Heart left ventricle (tissue), 13 donors: ENCODE measurements around the gene ADGRL3.

Source experiments
- POLR2A ChIP-seq, 2 donors: fragments of 450-650 bp; IDR thresholded peaks; one replicate each; pipeline ENCODE4 v1.6.1; 2017; ENCODE audit warnings: antibody characterized with exemption in 2 of 2, mild to moderate bottlenecking in 2 of 2, moderate library complexity in 2 of 2
- TF ChIP-seq, protein P1 (sequence below), 12 donors: fragments of 200-600 bp; sonication (generic) in 4 of 12; IDR thresholded peaks; one replicate each; pipeline versions ENCODE4 v1.5.0 to v1.8.0; 2018 to 2022; ENCODE audit warnings: antibody characterized with exemption in 12 of 12, mild to moderate bottlenecking in 5 of 12
- donor health status: ischemic (EF 13 %, LVEDD 7.1; RV severe dilation, severe dysfunction).
- donor health status: DM: no; HTN: yes; CAD: no.
- donor health status: DM: no; HTN: no; CAD: no.
- donor health status: ischemic (EF 25% LVEDD 6.9; RV normal size, moderate dysfunction).
- donor health status: ischemic (EF 25% LVEDD 5.7; RV mildly dilated, moderate dysfunction).
- donor health status: ischemic (EF 35%, LVEDD 5.7; RV mildly dilated, moderate dysfunction).
- donor health status: nonischemic (EF 11% LVEDD 7.7; RV severe dilation, severe dysfunction).
- donor health status: DM: yes; HTN: yes; CAD: no.
- donor health status: PGD.
- donor health status: ischemic (EF 29% LVEDD 5.4; RV normal size, mild dysfunction).
- donor health status: nonischemic (EF 23%, LVEDD 6.1; RV moderate dilation, normal function).

DNA sequence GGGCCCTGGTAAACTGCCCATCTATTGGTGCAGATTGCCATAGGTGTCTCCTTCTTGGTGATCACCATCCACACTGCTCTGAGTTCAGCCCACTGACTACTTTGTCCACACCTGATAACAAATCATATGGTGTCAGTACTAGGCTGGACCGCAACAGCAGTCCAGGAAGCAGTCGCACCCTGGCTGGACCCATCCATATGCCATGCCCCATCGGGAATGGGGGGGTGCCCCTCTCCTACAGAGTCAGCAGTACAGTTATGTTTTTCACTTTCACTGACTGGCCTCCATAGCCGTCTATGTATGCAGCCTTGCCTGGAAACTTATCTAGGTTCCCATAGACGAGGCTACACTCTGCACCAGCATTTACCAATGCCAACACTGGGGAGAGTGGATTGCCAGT lies 226.1 kb downstream of the ADGRL3 start:
- no peak for TF ChIP-seq POLR2A (IDR thresholded peaks at IDR 0.05)
- TF ChIP-seq, protein P1, sequence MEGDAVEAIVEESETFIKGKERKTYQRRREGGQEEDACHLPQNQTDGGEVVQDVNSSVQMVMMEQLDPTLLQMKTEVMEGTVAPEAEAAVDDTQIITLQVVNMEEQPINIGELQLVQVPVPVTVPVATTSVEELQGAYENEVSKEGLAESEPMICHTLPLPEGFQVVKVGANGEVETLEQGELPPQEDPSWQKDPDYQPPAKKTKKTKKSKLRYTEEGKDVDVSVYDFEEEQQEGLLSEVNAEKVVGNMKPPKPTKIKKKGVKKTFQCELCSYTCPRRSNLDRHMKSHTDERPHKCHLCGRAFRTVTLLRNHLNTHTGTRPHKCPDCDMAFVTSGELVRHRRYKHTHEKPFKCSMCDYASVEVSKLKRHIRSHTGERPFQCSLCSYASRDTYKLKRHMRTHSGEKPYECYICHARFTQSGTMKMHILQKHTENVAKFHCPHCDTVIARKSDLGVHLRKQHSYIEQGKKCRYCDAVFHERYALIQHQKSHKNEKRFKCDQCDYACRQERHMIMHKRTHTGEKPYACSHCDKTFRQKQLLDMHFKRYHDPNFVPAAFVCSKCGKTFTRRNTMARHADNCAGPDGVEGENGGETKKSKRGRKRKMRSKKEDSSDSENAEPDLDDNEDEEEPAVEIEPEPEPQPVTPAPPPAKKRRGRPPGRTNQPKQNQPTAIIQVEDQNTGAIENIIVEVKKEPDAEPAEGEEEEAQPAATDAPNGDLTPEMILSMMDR (IDR thresholded peaks at IDR 0.05), result no peak
